Cortex of kidney (tissue), 1 donor: Measurements from ENCODE around the gene ETV6.

Source experiments
- DNase-seq: peaks from one replicate; lab custom pipeline; 2025; lab: John Stamatoyannopoulos, UW

ETV6 gene

DNA sequence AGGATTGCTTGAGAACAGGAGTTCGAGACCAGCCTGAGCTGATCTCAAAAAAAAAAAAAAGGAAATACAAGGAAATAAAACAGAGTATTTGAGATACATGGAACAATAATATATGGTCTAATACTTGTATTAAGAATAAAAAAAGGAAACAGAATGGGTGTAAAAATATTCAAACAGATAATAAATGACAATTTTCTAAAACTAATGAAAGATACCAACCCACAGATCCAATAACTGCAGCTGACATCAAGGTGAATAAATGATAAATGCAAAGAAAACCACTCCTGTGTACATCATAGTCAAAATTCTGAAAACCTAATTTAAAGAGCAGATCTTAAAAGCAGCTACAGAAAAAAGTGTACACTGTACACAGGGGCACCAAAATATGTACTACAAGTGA, 4.1 kb upstream of the ETV6 start:
- DNase-seq: no peak

DNA sequence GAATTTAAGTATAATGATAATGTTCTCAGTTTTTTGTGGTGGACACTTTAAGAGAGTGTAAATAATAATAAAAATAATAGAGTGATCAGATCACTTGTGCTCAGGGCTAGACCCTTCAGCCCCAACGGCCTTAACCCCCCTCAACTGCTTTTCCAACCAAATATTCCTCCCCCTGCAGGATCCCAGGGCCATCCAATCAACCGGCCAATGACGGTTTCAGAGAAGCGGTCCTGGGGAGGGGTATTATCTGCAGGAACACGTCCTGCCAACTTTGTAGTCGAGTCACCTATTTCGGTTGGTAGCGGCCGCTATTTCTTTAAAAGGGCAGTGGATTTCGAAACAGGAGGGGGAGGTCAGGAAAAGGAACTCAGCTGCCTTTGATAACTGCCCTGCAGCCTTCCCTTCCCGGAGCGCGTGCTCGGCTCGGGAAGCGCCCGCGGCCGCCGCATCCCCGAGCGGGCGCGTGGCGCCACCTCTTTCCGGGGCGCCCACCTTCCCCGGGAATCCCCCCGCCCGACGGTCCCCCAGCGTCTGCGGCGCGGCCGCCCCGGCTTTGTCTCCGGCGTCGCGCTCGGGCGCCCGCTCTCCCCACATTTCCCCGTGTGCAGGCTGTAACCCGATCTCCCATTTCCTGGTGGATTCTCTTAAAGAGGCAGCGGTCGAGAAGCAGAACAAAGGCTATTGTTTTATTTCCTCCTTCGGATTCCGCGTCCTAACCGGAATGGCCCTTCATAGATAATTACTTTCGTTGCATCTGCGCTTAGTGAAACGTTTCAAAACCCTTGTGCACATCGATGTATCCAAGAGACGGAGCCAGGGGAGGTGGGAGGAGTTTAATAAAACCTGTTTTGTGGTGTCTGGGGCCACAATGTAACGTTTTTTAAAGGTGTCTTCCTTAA, 711 bp upstream of the ETV6 start:
- DNase-seq: no peak

DNA sequence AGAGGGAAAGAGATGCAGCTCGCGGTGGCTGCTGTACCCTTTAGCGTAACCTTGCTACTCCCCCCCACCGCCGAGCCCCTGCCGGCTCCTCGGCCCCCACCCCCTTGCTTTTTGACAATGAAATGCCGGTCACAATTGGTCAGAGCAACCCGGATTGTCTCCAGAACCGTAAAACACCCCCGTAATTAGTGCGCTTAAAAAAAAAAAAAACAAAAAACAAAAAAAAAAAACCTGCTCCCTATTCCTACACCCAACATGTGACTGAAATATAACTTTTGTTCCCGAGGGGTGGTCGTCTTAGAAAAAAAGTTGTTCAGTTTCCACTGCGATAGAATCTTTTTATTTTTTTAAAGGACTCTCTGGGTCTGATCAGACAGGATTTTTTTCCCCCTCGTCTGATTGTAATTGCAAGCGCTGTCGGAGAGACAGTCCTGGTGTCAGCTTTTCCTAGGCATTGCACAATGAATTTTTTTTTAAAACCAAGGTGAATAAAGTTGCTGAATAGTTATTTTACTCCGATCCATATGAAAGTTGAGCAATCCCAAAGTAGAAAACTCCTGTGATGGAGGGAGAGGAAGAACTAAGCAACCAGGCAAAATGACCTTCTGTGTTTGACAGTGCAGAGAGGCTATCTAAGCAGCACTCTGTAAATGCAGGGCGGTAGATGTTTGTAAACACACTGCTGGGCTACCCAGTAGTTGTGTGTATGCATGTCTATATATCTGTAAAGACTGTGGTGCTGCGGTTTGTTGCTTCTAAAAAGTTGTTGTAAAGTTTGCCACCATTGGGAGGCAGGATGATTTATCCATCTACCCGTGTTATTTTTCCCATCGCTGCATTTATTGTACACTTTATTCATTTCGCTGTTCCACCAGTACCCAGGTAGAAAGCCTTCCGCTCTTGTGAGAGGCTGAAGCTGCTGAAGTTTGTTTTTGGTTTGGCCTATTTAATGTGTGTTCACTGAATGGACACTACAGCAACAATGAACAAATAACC, 1.1 kb downstream of the ETV6 start:
- no peak for DNase-seq

DNA sequence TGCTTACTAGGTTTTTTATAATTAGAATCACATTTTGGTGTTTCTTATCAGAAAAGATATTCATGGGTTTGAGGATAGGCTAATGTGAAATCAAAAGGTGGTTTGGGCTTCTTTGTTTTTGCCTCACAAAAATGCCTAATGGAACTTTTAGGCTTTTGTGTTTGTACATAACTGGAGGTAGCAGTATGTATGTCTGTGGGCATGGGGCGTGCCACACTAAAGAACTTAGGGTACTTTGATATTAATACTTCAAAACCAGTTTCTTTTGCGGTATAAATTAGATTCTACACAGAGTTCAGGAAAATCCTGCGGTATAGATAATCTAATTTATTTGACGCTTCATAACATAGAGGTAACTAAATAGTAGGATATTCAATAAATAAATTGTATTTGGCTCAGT, 1.9 kb downstream of the ETV6 start:
- DNase-seq: no peak

DNA sequence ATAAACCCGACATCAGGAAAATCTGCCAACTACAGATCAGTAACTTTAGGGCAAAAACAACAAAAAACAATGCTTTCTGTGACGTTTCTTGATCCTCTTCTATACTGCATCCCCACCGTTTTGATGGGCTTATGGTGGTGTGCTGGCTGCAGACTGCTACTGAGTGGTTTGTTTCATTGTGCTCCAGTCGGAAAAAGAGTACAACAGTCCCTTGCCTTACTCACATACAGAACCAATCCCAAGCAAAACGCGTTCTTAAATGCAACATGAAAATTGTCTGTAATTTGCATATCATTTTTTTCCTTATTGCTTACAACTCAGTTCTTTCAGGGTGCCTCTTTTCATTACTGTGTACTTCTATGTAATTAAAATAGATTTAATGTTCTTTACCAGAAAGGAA, 2.3 kb downstream of the ETV6 start:
- DNase-seq: no peak

DNA sequence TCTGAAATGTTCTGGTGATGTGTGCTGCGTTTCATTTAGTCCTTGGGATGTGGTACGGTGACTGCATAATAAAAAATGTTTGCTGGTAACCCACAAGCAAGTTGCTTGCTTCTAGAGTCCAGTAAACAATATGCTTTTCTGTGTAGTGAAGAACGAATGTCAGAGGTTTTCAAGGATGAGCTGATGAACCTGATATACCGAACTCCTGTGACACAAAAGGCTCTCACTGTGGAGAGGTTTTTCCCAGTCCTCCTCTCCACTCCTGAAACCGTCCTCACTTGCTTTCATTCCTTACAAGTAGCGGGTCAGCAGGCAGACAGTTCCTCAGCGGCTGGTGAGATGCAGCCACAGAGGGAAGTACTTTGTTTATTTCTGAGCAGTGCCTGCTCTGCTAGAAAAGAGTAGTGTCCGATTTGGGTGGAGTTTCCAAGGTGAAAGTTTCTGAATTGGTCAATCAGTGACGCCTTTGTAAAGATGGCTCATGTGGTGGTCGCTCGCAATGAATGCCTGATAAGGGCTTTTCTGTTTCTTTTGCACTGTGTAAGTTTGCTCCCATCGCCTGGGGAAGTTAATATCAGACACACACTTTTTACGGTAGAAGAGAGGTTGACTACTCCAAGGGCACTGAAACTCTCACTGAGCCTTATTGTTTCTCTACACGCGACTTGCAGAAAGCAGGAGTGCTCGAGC, 3.0 kb downstream of the ETV6 start:
- DNase-seq: no peak

DNA sequence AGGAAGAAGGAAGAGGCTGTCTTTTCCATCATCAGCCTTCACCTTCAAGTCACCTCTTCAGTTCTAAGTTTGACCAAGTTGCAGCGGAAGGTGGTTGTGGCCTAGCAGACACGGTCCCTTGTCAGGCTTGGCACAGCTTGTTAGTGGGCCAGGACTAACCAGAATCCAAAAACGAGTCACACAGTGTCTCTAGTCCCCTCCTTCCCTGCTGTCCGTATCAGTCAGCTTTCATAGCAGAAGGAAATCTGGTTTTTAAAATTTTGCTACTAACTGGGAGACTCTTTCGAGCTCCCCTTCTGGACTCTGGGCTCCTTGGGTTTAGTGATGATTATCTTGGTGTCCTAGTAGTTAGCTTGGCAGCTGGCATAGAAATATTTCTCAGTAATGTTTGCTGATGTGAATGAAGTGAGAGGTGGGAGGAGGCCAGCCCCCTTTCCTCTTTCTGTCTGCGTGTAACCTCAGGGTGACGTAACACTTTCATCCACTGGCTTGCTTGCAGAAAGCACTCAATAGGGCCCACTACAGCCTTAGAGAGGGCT, 3.8 kb downstream of the ETV6 start:
- DNase-seq: no peak

DNA sequence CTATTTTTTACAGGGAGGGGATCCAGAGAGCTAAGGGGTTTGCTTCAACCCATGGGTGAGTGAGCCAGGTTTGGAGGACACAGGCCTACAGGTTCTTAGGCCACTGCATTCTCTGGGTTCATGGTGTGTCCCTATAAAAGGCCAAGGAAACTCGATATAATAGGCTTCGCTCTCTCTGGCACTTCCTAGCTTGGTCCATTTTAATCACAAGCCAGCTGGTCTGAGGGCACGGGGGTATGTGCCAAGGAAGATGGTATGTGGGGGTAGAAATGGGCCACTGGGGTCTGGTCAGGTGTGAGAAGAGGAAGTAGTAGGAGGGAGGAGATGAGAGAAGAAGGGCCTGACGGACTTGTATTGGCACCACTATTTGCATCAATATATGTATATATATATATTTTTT, 4.9 kb downstream of the ETV6 start:
- DNase-seq: no peak

DNA sequence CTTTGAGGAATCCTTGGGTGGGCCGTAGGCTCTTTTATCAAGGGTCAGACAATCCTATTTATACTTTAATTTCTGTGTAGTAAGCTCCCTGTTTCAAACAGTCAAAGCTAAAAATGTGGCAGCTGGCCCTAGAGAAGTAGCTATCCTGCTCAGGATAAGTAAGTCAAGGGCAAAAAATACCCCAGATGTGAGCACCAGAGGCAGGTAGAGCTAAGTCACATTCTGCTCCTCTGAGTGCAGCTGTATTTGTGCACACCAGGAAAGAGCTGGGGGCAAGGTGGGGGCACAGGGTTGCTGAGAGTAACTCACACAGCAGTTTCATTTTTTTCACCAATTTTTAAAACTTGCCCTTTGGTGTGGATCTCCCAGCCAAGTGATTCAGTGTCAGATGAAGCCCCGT, 5.3 kb downstream of the ETV6 start:
- DNase-seq: no peak

DNA sequence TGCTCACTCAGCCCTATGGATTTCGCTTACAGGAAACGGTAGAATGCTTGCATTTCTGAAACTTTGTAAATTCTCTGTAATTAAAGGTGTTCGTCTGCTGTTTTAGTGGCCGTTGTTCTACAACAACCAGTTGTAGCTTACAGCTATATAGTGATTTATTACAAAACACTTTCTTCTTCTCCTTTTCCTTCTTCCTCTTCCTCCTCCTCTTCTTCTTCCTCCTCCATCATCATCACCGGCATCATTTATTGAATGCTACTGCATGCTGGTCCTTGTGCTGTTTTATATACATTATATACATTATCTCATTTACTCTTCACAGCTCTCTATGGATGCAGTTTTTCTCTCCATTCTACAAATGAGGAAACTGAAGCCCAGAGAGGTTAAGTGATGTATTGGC, 6.4 kb downstream of the ETV6 start:
- DNase-seq: no peak

DNA sequence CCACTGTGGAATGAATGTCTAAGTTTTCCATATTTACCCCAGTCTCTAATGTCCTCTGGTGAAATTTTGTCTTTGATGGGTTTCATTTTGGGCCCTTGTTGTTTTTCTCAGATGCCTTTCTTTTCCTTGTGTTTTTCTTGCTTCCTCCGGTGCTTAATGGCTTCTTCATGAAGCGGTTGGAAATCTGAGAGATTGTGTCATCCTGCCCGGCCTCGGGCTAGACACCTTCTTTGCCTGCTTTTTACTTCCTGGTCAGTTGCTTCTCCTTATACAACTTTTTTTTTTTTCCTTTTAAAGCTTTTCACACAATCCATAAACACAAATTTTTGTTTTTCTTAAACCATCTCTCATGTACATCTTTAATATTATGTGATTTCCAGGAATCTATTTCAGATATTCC, 7.1 kb downstream of the ETV6 start:
- no peak for DNase-seq

DNA sequence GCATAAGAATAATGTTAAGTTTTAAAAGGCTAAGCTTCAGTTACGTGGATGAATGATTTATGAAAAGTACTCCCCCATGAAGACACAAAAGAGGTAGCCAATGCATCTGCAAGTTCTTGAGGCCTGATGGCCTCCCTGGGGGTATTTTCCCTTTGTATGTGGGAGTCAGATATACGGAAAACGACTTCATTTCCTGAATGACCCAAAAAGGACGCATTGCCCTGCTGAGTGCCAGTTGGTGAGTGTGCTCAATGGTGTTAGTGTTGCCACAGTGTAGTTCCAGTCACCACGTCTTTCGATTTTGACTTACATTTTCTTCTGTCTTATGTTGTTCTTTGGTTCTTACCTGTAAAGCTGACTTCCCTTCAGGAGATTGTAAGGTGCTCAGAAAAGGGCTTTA, 8.0 kb downstream of the ETV6 start:
- DNase-seq: no peak

DNA sequence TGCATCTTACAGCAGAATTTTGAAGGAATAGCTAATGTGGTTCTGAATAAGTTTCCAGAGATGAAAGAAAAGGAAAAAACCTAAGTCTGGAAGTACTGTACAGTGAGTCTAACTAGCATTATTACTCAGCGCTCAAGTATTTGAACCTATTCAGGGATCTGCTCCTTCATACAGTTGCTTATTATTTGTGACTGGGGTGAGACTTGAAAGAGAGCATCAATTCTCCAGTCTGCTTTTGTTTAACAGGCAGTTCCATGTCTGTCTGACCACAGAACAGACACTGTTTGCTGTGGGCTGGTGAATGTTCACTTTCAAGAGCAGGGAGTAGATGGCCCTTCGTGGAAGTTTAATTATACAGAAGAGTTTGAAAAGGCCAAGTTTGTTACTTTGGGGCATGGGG, 9.3 kb downstream of the ETV6 start:
- no peak for DNase-seq

DNA sequence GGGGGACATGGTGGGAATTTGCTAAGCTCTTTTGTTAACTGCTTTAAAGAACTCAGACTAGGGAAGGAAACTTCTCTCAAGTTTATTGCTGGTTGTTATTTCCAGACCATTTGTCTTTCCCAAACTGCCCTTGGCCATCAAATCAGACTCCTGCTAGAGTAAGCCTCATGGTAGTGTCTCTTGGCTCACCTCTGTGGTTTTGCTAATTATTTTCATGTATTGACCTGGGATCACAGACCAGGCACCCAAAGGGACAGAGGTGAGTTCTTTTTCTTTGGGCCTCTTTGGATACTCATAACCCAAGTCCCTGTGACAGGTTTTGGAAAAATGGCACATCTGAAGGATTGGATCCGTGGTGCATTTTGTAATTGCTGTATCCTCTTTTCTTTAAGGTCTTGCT, 11.2 kb downstream of the ETV6 start:
- no peak for DNase-seq

DNA sequence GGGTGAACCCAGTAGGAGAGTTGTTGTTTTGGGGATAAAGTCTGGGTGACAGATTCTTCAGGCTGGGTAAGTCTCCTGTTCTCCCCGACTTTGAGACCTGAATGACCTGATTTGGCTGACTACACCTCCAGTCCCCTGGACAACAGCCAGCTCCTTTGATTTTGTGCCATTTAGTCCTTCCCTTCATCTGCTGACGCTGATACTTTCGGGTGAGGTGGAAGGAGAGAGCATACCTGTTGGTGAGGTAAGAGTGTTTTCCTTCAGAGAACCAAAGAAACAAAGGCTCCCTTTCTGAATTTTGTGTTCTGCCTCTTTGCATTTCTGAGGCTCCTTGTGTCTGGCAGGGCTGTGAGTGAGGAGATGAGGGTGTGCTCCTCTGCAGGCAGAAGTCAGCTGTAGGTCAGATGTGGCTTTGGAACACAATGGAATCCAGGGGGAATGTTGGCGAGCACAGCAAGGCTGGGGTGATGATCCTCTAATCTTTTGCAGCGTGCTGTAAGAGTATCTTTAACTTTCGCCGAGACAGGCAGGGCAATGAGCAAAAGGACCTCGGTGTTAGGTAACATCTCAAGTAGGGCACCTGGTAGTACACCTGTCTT, 12.1 kb downstream of the ETV6 start:
- DNase-seq: no peak

DNA sequence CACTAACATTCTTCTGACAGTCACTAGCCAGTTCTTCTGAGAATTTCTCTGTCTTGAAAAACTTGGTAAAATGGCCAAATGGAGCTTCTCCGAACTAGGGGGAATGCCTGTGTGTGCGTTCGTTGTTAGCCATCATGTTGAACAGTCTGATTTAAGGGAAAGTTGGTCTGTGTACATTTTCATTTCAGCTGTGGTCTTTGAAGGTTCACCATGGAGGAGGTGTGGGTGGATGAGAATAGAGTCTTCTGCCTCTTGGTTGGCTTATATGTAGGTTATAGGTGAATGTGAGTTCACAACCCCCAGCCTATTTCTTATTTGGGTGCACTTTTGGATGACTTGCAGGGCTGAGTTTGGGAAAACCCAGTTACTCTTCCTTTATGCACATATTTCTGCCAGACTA, 12.9 kb downstream of the ETV6 start:
- no peak for DNase-seq

DNA sequence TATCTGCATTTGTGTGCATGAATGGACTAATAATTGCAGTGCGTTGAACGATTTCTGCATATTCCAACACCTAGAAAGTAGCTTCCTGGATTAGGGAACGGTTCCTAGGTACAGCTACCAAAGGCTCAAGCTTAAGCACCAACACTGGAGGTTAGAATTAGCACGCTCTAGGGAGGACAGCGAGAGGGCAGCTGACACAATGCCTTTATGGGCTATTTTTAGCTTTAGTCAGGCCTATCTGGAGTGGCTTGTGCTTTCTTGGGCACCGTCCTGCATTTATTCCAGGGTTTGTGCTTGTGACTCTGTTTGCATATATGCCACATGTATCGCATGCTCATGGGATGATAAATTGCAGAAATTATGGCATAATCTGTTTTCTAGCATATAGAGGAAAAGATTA, 13.7 kb downstream of the ETV6 start:
- DNase-seq: no peak

DNA sequence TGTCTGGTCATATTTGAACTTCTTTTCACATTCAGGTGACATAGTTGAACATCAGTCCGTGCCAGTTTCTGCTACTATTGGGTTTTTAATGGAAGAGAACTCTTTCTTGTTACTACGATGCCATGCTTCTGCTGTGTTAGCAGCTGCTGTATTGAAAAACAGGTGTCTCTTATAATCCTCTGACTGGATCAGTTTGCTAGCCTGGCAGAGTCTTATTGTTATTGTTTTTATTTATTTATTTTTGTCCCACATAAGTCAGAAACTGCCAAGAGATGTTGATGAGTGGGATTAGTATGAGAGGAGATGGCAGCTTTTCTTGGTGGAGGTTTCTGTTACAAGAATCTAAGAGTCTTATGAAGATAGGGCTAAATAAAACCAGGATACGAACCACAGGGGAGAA, 14.6 kb downstream of the ETV6 start:
- no peak for DNase-seq

DNA sequence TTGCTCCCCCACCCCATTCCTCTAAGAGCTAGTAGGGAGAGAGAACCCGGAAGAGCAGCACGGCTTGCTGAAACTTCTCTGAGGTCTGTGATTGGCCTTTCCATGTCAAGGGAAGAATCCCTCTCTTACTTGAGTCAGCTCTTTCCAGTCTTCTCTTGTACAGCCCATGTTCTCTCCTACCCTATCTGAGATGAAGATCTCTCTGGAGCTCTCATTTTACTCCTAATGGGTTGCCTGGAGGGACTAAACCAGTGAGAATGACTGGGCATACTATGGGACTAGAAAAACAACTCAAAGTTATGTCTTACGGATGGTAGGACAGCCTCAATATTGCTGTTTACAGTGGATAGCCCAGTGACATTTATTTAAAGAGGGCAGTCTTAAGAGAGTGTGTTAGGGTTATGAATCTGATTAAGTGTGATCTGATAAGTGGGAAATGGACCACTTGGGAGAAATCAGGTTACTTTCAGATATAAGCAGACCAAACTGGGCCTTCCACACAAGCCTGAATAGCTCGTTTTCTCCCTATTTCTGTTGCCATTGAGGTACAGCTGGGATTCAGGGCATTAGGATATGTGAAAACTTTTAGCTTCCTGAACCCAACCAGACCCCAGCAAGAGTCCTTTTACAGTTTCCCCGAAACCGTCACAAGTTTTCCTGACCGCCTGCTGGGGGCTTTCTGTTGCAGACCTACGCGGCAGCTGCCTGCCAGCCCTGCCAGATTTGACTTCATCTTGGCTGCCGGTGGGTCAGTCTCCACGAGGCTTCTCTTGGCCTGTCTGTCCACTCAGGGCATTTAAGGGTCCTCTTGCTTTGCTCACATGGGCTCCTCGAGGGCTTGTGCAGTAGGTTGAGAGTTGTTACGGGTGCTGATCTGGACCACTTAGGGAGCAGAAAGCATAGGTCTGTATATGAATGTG, 16.9 kb downstream of the ETV6 start:
- DNase-seq: no peak

DNA sequence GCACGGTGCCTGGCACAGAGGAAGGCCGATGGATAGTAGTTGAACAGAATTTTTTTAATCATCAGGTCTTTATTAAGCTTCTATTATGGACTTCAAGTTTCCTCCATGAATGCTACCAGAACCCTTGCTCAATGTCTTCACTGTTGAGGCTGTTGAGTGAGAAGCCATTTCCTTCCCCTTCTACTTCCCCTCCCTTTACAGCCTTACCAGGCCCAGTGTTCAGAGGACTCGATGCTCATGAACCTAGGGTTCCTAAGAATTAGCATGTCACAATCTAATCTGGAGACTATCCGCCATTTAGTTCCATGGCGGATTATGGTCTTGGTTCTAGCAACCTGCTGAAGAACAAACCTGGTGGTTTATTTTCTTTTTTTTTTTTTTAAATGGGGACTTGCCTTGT, 17.7 kb downstream of the ETV6 start:
- DNase-seq: no peak

DNA sequence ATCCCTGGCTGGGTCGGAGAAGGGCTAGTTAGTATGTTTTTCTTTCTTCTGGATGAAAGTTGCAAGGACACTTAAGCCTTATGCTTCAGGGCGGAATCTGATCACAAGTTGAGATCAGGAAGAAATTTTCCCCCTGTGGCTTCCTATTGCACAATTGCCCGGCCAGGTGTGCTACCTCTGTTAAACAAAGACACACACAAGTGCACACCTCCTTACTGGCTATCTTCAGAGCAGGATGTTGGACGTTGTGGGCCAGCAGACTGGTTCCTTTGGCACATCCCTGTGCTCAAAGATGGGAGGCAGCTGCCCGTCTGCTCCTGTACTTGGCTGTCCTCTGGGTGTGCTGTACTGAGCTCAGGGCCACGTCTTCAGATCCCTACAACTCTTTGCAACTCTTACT, 19.1 kb downstream of the ETV6 start:
- DNase-seq: no peak
